DOHH2 (cell line): ENCODE data around the gene FRRS1L.

Experiments used
- CTCF ChIP-seq: fragments of 200-600 bp; sonication (generic); IDR thresholded peaks from one replicate; pipeline ENCODE4 v1.5.1; 2014; ENCODE audit warnings: antibody characterized with exemption, mild to moderate bottlenecking, low read depth, low read length; ENCODE audit not compliant: poor library complexity, severe bottlenecking
- EZH2phosphoT487 ChIP-seq: fragments of 200-600 bp; sonication (generic); IDR thresholded peaks from 2 replicates; pipeline ENCODE4 v1.6.1; 2017; ENCODE audit warnings: borderline replicate concordance, mild to moderate bottlenecking, antibody characterized with exemption, low read length, moderate library complexity, mixed read lengths

GRCh38 chr9:109172935-109173334 lies 5.9 kb upstream of the FRRS1L start:
- no peak for TF ChIP-seq CTCF
- TF ChIP-seq EZH2phosphoT487, result no peak
